WTC11 (cell line): ENCODE results near the gene SIRT3.

Source experiments
- ATF3 ChIP-seq: sonication (generic); formaldehyde crosslinking; conservative IDR thresholded peaks from 2 replicates; pipeline ENCODE4 v1.8.1; 2022; ENCODE audit warnings: mild to moderate bottlenecking, missing genetic modification reagents
- MAX ChIP-seq: sonication (generic); formaldehyde crosslinking; IDR thresholded peaks from 2 replicates; pipeline ENCODE4 v1.8.0; 2022; ENCODE audit warnings: mild to moderate bottlenecking, missing genetic modification reagents
- NR2C2 ChIP-seq: sonication (generic); formaldehyde crosslinking; IDR thresholded peaks from 2 replicates; pipeline ENCODE4 v1.8.0; 2022; ENCODE audit warnings: mild to moderate bottlenecking, missing genetic modification reagents
- SOX15 ChIP-seq: fragments of 250-450 bp; sonication (Bioruptor Pico); IDR thresholded peaks from 2 replicates; pipeline ENCODE4 v1.9.0; 2021; ENCODE audit warnings: mild to moderate bottlenecking
- TEAD4 ChIP-seq: sonication (generic); formaldehyde crosslinking; IDR thresholded peaks from 2 replicates; pipeline ENCODE4 v1.8.0; 2022; ENCODE audit warnings: mild to moderate bottlenecking, missing genetic modification reagents
- ZBTB43 ChIP-seq: sonication (generic); formaldehyde crosslinking; IDR thresholded peaks from 2 replicates; pipeline ENCODE4 v1.8.1; 2023; ENCODE audit warnings: mild to moderate bottlenecking, missing genetic modification reagents

DNA sequence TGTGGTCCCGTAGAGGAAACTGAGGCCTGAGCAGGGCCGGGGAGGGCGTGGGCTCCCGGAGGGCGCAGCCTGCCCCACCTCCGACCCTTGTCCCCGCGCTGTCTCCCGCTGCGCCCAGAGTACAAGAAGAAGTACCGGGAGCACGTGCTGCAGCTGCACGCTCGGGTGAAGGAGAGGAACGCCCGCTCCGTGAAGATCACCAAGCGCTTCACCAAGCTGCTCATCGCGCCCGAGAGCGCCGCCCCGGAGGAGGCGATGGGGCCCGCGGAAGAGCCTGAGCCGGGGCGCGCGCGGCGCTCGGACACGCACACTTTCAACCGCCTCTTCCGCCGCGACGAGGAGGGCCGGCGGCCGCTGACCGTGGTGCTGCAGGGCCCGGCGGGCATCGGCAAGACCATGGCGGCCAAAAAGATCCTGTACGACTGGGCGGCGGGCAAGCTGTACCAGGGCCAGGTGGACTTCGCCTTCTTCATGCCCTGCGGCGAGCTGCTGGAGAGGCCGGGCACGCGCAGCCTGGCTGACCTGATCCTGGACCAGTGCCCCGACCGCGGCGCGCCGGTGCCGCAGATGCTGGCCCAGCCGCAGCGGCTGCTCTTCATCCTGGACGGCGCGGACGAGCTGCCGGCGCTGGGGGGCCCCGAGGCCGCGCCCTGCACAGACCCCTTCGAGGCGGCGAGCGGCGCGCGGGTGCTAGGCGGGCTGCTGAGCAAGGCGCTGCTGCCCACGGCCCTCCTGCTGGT, 44.0 kb upstream of the SIRT3 start:
- TF ChIP-seq SOX15 (CRISPR knock-in tag) (no peak), NR2C2 (CRISPR knock-in tag) (no peak), ATF3 (no peak), MAX (CRISPR knock-in tag) (no peak), ZBTB43 (CRISPR knock-in tag) (no peak), TEAD4 (CRISPR knock-in tag) (no peak)
